GM18526 (cell line): Measurements from ENCODE around the gene SLC25A33.

Experiments used
- POLR2A ChIP-seq: IDR thresholded peaks from 3 replicates; pipeline ENCODE4 v1.6.1; 2011; ENCODE audit not compliant: insufficient read length; ENCODE audit errors: extremely low read depth

The SLC25A33 gene

GRCh38 chr1:9539165-9539828 is at the start of gene SLC25A33:
Gene SLC25A33, plus strand, starts transcription at chr1:9539465. Its CDS starts 227 bp downstream, at chr1:9539692.
- TF ChIP-seq POLR2A, result peak; percentile 89

DNA sequence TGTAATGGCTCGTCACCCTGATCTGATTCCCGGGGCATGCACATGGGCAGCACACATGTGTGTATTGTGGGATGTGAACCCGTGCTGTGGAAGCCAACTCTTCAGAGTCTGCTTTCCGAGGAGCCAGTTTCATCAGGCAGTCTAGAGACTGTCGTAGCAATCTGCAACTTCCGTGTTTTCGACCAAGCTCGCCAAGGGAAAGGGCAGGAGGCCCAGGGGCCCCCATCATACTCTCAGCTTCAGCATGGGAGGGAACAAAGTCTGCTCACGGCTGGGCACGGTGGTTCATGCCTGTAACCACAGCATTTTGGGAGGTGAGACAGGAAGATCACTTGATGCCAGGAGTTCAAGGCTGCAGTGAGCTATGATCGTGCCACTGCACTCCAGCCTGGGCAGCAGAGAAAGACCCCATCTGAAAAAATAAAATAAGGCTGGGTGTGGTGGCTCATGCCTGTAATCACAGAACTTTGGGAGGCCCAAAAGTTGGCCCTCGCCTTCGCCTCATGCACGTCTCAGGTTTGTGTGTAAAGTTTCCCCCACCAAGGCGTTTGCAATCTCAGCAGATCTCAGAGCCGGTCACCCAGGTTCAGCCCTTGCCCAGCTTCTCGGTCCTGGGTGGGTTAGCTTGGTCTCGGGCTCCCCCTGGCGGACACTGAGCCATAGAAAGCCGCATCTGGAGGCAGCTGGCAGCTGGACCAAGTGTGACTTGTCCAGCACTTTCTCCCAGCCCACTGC is 48.5 kb upstream of the SLC25A33 start:
- no peak for TF ChIP-seq POLR2A

- TF ChIP-seq POLR2A, result no peak
Measured at GRCh38 chr1:9493326-9493725, 45.9 kb upstream of the SLC25A33 start.

GRCh38 chr1:9494936-9495758 is 44.1 kb upstream of the SLC25A33 start:
- no peak for TF ChIP-seq POLR2A

GRCh38 chr1:9495854-9496374 is 43.4 kb upstream of the SLC25A33 start:
- no peak for TF ChIP-seq POLR2A

GRCh38 chr1:9500756-9501754 is 38.2 kb upstream of the SLC25A33 start:
- no peak for TF ChIP-seq POLR2A

DNA sequence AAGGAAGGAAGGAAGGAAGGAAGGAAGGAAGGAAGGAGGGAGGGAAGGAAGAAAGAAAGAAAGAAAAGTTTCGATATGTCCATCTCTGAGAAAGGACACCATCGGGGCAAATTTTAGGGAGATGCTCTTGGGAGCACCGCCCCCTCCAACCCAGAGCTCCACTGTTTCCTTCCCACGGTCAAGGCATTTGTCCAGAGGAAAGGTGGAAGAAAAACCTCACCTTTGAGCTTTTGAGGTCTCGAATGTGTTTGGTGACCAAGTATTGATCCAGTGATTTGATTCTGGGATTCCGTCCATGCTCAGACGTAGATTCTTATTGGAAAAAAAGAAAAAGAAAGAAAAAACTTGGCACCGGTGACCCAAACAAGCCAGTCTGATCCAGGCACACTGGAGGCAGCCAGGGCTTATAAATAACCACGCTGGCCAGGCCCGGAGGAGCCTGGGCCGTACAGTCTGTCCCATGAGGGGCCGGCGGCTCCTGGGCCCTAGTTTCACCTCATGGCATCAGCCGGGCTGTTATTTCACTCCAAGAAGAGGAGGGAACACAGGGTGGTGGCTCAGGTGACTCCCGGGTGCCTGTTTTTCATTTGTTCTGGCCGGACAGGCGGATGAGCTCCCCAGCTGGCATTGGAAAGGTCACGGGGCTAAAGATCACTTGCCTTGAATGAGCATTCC is 36.1 kb upstream of the SLC25A33 start:
- TF ChIP-seq POLR2A, result no peak

- no peak for TF ChIP-seq POLR2A
Measured at GRCh38 chr1:9505143-9505542, 34.1 kb upstream of the SLC25A33 start.

- no peak for TF ChIP-seq POLR2A
Measured at GRCh38 chr1:9506901-9507300, 32.4 kb upstream of the SLC25A33 start.

GRCh38 chr1:9510130-9510529 is 29.1 kb upstream of the SLC25A33 start:
- TF ChIP-seq POLR2A, result no peak

GRCh38 chr1:9518454-9518998 is 20.7 kb upstream of the SLC25A33 start:
- no peak for TF ChIP-seq POLR2A

- no peak for TF ChIP-seq POLR2A
Measured at GRCh38 chr1:9520411-9520810, 18.9 kb upstream of the SLC25A33 start.

GRCh38 chr1:9529190-9529589 is 10.1 kb upstream of the SLC25A33 start:
- TF ChIP-seq POLR2A, result no peak

GRCh38 chr1:9530320-9530719 is 8.9 kb upstream of the SLC25A33 start:
- no peak for TF ChIP-seq POLR2A
